B cell (primary cell): ENCODE results near the gene JUP.

Experiments
- EZH2 ChIP-seq: IDR thresholded peaks from 2 replicates; pipeline ENCODE4 v1.6.1; 2012; ENCODE audit warnings: borderline replicate concordance, low read depth, mild to moderate bottlenecking, moderate library complexity, low read length; ENCODE audit not compliant: insufficient read depth, poor library complexity, severe bottlenecking
- TF ChIP-seq, protein P1 (sequence below): fragments of 200-600 bp; IDR thresholded peaks from one replicate; pipeline ENCODE4 v1.8.0; 2022; ENCODE audit warnings: antibody characterized with exemption, mild to moderate bottlenecking

DNA sequence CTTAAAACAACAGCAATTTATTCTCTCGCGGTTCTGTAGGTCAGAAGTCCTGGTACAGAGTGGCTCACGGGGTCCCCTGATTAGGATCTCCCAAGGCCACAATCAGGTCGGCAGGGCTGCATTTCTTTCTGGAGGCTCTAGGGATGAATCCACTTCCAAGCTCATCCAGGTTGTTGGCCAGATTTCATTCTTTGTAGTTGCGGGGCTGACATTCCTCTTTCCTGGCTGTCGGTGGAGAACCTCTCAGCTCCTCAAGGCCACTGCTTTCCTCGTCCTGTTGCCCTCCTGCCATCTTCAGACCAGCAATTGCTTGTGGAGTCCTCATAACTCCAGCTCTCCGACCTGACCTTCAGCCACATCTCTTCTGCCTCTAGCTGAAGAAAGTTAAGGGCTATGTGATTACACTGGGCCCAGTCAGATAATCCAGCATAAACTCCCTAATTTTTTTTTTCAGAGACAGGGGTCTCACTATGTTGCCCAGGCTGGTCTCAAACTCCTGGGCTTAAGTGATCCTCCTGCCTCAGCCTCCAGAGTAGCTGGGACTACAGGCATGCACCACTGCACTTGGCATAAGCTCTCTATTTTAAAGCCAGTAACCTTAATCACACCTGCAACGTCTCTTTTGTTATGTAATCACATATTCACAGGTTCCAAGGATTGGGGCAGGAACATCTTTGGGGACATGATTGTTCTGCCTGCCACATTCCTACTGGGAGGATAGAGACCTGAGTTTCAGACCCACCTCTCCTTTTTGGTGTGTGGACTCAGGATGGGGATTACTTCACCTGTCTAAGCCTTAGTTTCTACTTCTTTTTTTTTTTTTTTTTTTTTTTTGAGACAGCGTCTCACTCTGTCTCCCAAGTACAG lies 78.5 kb downstream of the JUP start:
- TF ChIP-seq, protein P1, sequence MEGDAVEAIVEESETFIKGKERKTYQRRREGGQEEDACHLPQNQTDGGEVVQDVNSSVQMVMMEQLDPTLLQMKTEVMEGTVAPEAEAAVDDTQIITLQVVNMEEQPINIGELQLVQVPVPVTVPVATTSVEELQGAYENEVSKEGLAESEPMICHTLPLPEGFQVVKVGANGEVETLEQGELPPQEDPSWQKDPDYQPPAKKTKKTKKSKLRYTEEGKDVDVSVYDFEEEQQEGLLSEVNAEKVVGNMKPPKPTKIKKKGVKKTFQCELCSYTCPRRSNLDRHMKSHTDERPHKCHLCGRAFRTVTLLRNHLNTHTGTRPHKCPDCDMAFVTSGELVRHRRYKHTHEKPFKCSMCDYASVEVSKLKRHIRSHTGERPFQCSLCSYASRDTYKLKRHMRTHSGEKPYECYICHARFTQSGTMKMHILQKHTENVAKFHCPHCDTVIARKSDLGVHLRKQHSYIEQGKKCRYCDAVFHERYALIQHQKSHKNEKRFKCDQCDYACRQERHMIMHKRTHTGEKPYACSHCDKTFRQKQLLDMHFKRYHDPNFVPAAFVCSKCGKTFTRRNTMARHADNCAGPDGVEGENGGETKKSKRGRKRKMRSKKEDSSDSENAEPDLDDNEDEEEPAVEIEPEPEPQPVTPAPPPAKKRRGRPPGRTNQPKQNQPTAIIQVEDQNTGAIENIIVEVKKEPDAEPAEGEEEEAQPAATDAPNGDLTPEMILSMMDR, result no peak
- TF ChIP-seq EZH2, result no peak
